ENCODE data around the gene IFT80.

- no peak for TF ChIP-seq CTCF (conservative IDR thresholded peaks at IDR 0.05)
- TF ChIP-seq EZH2 (IDR thresholded peaks at IDR 0.05; ENCODE audit: low read depth) = no peak
Measured at GRCh38 chr3:160279657-160280056, 119.4 kb downstream of the IFT80 start.

Data from PC-9 (cell line).